Lower leg skin (tissue), 4 donors: Measurements from ENCODE around the gene ATP9A. TPM values are rescaled to one million over a fixed set of nuclear protein-coding genes. Genes with fewer than 3 reads are reported as not detected.

Source experiments
- DNase-seq, 2 donors: peaks; one replicate each; pipeline ENCODE4 v3.0.0-alpha.2; 2019; ENCODE audit warnings: low spot score in 2 of 2
- H3K4me3 ChIP-seq: fragments of 200-600 bp; sonication (generic); 2 replicates; pipeline ENCODE4 v1.5.1; 2017; ENCODE audit warnings: mild to moderate bottlenecking, low read depth; ENCODE audit not compliant: poor library complexity, severe bottlenecking
- POLR2A ChIP-seq, 2 donors: fragments of 450-650 bp; IDR thresholded peaks; one replicate each; pipeline ENCODE4 v1.6.1; 2016 to 2017; ENCODE audit warnings: antibody characterized with exemption in 2 of 2, mild to moderate bottlenecking in 1 of 2, moderate library complexity in 1 of 2
- WGBS, 2 donors: methylation state at CpG; one replicate each; pipeline ENCODE4 v1.1.5; 2018; 5-methylcytosine and 5-hydroxymethylcytosine counted together
- intact Hi-C: fragments of 100-400 bp; cut with DNase I; formaldehyde crosslinking; loops from one replicate; pipeline ENCODE4 v1.15.0; 2023; ENCODE audit warnings: low total_unique reads
- total RNA-seq, 4 donors: library from RNA; depleted of rRNA; stranded (reverse); fragments of >200 nt; gene quantifications; one replicate each; pipeline ENCODE4 v1.1.0, GENCODE V29; 2016
- TF ChIP-seq, protein P1 (sequence below), 3 donors: fragments of 450-650 bp; IDR thresholded peaks; one replicate each; pipeline ENCODE4 v1.5.1; 2016; ENCODE audit warnings: antibody characterized with exemption in 3 of 3, mild to moderate bottlenecking in 3 of 3, moderate library complexity in 2 of 3

ATP9A gene
- total RNA-seq, 4 donors from 2014 or later, result 14.1 to 23.6 (median 16.1) TPM

DNA sequence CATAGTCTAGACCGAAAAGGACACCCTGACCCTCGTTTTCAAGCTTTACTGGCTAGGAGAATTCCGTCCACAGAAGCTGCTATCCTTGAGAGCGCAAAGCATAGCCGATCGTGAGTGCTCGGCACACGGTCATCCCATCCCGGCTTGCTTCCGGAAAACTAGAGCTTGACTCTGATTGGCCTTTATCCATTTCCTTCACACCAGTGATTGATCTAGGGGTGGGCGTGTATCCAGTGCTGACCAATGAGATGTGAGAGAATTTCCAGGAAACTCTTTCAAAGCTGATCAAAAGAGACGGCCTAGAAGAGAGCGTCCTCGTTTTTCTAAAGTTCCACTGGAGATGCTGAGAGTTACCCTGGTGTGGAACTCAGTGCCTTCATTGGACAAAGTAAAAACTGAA lies 184.7 kb downstream of the ATP9A start:
- H3K4me3 ChIP-seq, result no peak overlapping the region
- intact Hi-C loops, result no loop called here
- no peak for DNase-seq
- WGBS, 2 donors, result 83 to 96% methylated on average over 14 of the region's 14 CpGs
- no peak for TF ChIP-seq POLR2A (IDR thresholded peaks at IDR 0.05)
- TF ChIP-seq, protein P1, sequence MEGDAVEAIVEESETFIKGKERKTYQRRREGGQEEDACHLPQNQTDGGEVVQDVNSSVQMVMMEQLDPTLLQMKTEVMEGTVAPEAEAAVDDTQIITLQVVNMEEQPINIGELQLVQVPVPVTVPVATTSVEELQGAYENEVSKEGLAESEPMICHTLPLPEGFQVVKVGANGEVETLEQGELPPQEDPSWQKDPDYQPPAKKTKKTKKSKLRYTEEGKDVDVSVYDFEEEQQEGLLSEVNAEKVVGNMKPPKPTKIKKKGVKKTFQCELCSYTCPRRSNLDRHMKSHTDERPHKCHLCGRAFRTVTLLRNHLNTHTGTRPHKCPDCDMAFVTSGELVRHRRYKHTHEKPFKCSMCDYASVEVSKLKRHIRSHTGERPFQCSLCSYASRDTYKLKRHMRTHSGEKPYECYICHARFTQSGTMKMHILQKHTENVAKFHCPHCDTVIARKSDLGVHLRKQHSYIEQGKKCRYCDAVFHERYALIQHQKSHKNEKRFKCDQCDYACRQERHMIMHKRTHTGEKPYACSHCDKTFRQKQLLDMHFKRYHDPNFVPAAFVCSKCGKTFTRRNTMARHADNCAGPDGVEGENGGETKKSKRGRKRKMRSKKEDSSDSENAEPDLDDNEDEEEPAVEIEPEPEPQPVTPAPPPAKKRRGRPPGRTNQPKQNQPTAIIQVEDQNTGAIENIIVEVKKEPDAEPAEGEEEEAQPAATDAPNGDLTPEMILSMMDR (IDR thresholded peaks at IDR 0.05), result no peak

DNA sequence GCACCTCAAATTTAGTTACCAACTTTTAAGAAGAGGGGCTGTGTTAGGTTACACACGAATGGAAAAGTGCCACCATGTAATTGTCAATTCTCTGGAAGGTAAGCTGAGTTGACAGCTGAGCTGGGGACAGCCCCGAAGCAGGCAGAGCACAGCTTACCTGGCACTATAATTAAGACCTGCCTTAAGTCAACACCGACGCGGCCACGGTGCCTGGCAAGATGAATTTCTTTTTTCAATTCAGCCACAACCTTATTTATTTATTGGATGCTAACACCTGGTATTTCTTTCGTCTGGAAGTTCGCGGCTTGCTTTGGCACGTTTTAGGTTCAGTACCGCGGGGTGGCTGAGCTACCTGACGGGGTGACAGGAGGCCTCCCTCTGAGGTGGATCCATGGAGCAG lies 185.1 kb downstream of the ATP9A start:
- 73 to 77% methylated on average over 13 of the region's 13 CpGs for WGBS, 2 donors
- DNase-seq, result no peak

DNA sequence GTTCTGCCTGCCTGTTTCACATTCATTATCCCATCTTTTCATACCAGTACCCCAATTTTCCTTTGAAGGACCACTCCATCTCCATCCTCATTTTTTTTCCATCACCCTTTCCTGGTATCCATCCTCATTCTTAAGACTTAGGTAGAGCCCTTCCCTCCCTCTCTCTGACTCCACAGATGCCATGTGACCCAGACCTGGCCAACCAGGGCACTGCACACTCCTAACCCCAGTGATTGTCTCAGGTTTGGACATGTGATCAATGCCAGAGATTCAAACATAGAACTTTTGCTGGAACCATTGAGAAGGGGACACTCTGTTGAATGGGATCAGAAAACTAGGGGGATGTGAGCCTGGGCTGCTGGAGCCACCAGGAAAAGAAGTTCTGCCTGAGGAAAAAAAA lies 186.6 kb downstream of the ATP9A start:
- no peak for DNase-seq
- intact Hi-C loops, result no loop called here
- TF ChIP-seq POLR2A (IDR thresholded peaks at IDR 0.05), result no peak
- TF ChIP-seq, protein P1 (IDR thresholded peaks at IDR 0.05), result no peak
- H3K4me3 ChIP-seq, result no peak overlapping the region

More for the DNA sequence above, 185.1 kb downstream of the ATP9A start:
- no peak overlapping the region for H3K4me3 ChIP-seq
- intact Hi-C loops, result no loop called here
- TF ChIP-seq, protein P1 (IDR thresholded peaks at IDR 0.05), result no peak
- TF ChIP-seq POLR2A (IDR thresholded peaks at IDR 0.05), result no peak

DNA sequence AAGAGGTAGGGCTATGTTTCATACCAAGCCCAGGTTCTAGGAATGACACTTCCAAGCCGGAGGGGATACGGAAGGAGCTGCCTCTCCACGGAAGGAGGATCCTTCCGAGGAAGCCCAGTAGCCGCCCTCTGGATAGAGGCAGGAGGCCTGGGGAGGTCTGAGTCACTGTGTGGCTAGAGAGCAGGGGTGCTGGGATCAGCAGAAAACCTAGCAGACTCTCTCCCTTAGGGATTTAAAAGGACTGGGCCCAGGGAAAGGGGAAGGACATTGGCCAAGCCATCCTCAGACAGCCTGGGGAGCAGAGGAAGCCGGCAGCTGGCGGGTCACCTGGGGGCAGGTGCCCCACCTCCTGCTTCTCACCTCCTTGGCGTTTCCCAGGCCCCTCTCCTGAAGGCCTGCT lies 189.1 kb downstream of the ATP9A start:
- WGBS, 2 donors, result 66 to 80% methylated on average over 8 of the region's 8 CpGs

DNA sequence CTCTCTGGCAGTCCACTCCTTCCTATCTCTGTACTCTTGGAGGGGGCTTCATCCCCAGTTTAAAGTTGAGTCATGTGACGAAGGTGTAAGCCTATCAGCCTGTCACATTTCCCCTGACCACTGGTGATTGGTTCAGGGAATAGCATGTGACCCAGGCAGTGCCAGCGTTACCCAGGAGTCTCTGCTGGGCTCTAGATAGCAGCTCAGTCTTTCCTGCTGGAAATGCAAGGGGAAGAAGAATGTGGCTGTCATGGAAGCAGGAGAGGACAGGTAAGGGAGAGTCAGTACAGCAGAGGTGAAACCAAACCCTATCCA lies 190.1 kb downstream of the ATP9A start:
- H3K4me3 ChIP-seq, result no peak overlapping the region
- 90 to 94% methylated on average over 2 of the region's 2 CpGs for WGBS, 2 donors
- intact Hi-C loops, result no loop called here
- no peak for DNase-seq
- TF ChIP-seq, protein P1 (IDR thresholded peaks at IDR 0.05), result no peak
- TF ChIP-seq POLR2A (IDR thresholded peaks at IDR 0.05), result no peak

More for the DNA sequence above, 189.1 kb downstream of the ATP9A start:
- intact Hi-C loops, result no loop called here
- no peak for TF ChIP-seq POLR2A (IDR thresholded peaks at IDR 0.05)
- TF ChIP-seq, protein P1 (IDR thresholded peaks at IDR 0.05), result no peak
- DNase-seq, result no peak
- no peak overlapping the region for H3K4me3 ChIP-seq

DNA sequence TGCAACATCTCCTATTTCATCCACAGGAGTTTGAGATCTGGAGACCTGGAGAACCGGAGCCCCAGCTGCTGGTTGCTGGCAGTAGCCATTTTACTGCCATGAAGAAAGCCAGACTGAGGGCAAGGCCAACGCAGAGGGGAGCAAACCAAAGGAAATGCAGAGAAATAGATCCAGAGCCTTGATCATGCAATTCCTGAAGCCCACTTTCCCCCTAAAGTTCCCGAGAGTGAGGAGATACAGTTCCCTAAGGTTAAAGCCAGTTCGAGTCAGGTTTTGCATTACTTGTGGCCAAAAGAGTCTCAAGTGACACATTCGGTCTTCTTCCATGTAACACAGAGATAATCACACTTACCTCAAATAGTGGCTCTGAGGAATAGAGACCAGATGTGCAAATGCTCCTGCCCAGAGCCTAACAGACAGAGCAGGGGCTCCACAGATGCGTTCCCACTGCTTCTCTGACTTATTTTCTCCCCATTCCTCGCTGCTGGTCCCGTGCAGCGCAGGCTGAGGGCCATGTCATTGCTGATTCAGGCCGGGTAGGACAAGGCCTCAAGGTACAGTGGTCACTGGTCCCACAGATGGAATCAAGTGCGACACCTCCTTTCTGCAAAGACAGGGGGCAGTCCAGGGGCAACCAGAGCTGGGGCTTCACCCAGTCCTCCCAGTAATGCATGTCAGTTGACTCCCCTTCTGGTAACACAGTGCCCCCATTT lies 190.6 kb downstream of the ATP9A start:
- 93 to 95% methylated on average over 11 of the region's 11 CpGs for WGBS, 2 donors
- intact Hi-C loops, result no loop called here
- TF ChIP-seq, protein P1 (IDR thresholded peaks at IDR 0.05), result no peak
- TF ChIP-seq POLR2A (IDR thresholded peaks at IDR 0.05), result no peak
- no peak for DNase-seq
- no peak overlapping the region for H3K4me3 ChIP-seq
